HepG2 (cell line): Measurements from ENCODE around the gene FADD. TPM values are rescaled to one million over a fixed set of nuclear protein-coding genes. Genes with fewer than 3 reads are reported as not detected.
"Not testable (repeated sequence)": the region's sequence is repeated elsewhere in the genome, so short reads cannot be mapped to it uniquely, and the experiment has no call there.

Experiments used
- ATAC-seq: fragments of 200-7000 bp; cut with Tn5 transposase; 3 replicates; pipeline ENCODE4 v1.9.1; 2020; ENCODE audit warnings: mild to moderate bottlenecking, moderate library complexity
- BruUV-seq: library from RNA; stranded (reverse); fragments of 400-500 nt; replicated peaks from 2 replicates; lab custom pipeline; 2021; lab: Mats Ljungman, UMichigan
- CTCF ChIA-PET: fragments of 300-600 bp; formaldehyde crosslinking; extraction: SDS; loops from one replicate; lab custom pipeline; 2021; ENCODE audit warnings: low total read pairs, inconsistent platforms, low intra/inter-chr PET ratio; lab: Yijun Ruan, JAX
- POLR2A ChIA-PET: fragments of 350-600 bp; sonication (Branson Sonifier 250); formaldehyde crosslinking; loops from one replicate; lab custom pipeline; 2020; ENCODE audit warnings: antibody characterized with exemption, inconsistent platforms; lab: Yijun Ruan, JAX
- DNase-seq: peaks from one replicate; pipeline ENCODE4 v3.0.0-alpha.2; 2015; ENCODE audit warnings: low spot score
- FAIRE-seq: peaks from 3 replicates; lab custom pipeline; 2011; peaks lifted over from hg19 to GRCh38; lab: Jason Lieb, UNC
- H2AFZ ChIP-seq: one replicate; pipeline ENCODE4 v1.6.1; 2011; ENCODE audit warnings: low read length, inconsistent platforms
- H3K27ac ChIP-seq: fragments of 300-600 bp; 3 replicates; pipeline ENCODE4 v1.8.0; 2011; ENCODE audit warnings: mixed run types, mild to moderate bottlenecking, mixed read lengths, low read length, inconsistent platforms; ENCODE audit not compliant: insufficient read depth; ENCODE audit errors: extremely low read length
- H3K27me3 ChIP-seq, 2 experiments: fragments of 200-600 bp in 1 of 2; 2 replicates in 1 of 2; 3 replicates in 1 of 2; pipeline versions ENCODE4 v1.6.0 to v1.8.0; 2011; ENCODE audit warnings: low read length in 2 of 2, mild to moderate bottlenecking in 2 of 2, moderate library complexity in 2 of 2, inconsistent platforms in 1 of 2; ENCODE audit not compliant: insufficient read depth in 2 of 2, control insufficient read depth in 1 of 2
- H3K36me3 ChIP-seq, 2 experiments: fragments of 200-600 bp in 1 of 2; replicated peaks in 1 of 2; 2 replicates in 1 of 2; 3 replicates in 1 of 2; pipeline versions ENCODE4 v1.5.1 to v1.8.0; 2011; ENCODE audit warnings: low read length in 2 of 2, inconsistent platforms in 1 of 2; ENCODE audit not compliant: insufficient read depth in 2 of 2, control insufficient read depth in 1 of 2
- H3K4me1 ChIP-seq: 2 replicates; pipeline ENCODE4 v1.5.1; 2012; ENCODE audit warnings: low read length, inconsistent platforms; ENCODE audit not compliant: insufficient read depth
- H3K4me2 ChIP-seq: 2 replicates; pipeline ENCODE4 v1.6.0; 2011; ENCODE audit warnings: low read depth, low read length, inconsistent platforms
- H3K4me3 ChIP-seq, 3 experiments: fragments of 200-600 bp in 1 of 3; sonication (generic), shearing (Covaris generic) in 1 of 3; replicated peaks in 1 of 3; 2 replicates each; pipeline ENCODE4 v1.5.1; 2011 to 2016; ENCODE audit warnings: low read length in 3 of 3, inconsistent platforms in 2 of 3, low read depth in 2 of 3, mild to moderate bottlenecking in 2 of 3, control low read depth in 1 of 3, mixed read lengths in 1 of 3; ENCODE audit not compliant: insufficient read depth in 1 of 3
- H3K79me2 ChIP-seq: one replicate; pipeline ENCODE4 v1.6.1; 2011; ENCODE audit warnings: low read length, inconsistent platforms; ENCODE audit not compliant: insufficient read depth
- H3K9ac ChIP-seq: 2 replicates; pipeline ENCODE4 v1.6.0; 2011; ENCODE audit warnings: mild to moderate bottlenecking, low read depth, low read length, inconsistent platforms; ENCODE audit not compliant: insufficient read depth
- H3K9me3 ChIP-seq: 2 replicates; pipeline ENCODE4 v1.5.1; 2012; ENCODE audit warnings: mild to moderate bottlenecking, low read length
- H4K20me1 ChIP-seq: 2 replicates; pipeline ENCODE4 v1.6.0; 2011; ENCODE audit warnings: inconsistent platforms, mild to moderate bottlenecking, low read length, moderate library complexity; ENCODE audit not compliant: insufficient read depth
- WGBS: methylation state at CpG from one replicate; pipeline ENCODE4 v1.1.6; 2017; ENCODE audit warnings: low lambda C conversion rate; 5-methylcytosine and 5-hydroxymethylcytosine counted together
- in situ Hi-C: cut with HindIII; loops from 2 replicates; pipeline ENCODE4 v1.10.0; 2017; ENCODE audit warnings: low pct_unique_long_range_greater_than_20kb; ENCODE audit not compliant: extremely low pct_ligation_motif_present
- intact Hi-C: fragments of 100-400 bp; cut with micrococcal nuclease; formaldehyde crosslinking; loops from one replicate; pipeline ENCODE4 v1.10.0; 2022; ENCODE audit not compliant: unreplicated experiment
- polyA plus RNA-seq, 8 experiments: library from polyadenylated mRNA; depleted of rRNA in 3 of 8; stranded (reverse) in 7 of 8; unstranded in 1 of 8; fragments of >200 nt; fragmentation: Illumina TruSeq in 4 of 8; extraction: Trizol in 4 of 8; gene quantifications; 2 replicates each; pipeline versions ENCODE4 v1.2.1 to v1.2.3, GENCODE V29; 2011 to 2016; ENCODE audit warnings: low read depth in 4 of 8, missing spikeins in 1 of 8, mixed read lengths in 1 of 8; ENCODE audit not compliant: insufficient read depth in 1 of 8
- total RNA-seq, 5 experiments: library from RNA; depleted of rRNA; stranded (reverse); fragments of >200 nt; fragmentation: Illumina TruSeq; extraction: Trizol; gene quantifications; 2 replicates each; pipeline ENCODE4 v1.2.3, GENCODE V29; 2016; ENCODE audit warnings: low read depth in 1 of 5
- TF ChIP-seq, protein P1 (sequence below): IDR thresholded peaks from 2 replicates; pipeline ENCODE4 v1.4.0; 2020; ENCODE audit warnings: mild to moderate bottlenecking, missing genetic modification reagents

Gene FADD
- total and polyA plus RNA-seq, 2 of the 13 experiments (the other 11 are each of a cell fraction or from before 2014, with no cell fraction given): 14.2 to 22.2 TPM

DNA sequence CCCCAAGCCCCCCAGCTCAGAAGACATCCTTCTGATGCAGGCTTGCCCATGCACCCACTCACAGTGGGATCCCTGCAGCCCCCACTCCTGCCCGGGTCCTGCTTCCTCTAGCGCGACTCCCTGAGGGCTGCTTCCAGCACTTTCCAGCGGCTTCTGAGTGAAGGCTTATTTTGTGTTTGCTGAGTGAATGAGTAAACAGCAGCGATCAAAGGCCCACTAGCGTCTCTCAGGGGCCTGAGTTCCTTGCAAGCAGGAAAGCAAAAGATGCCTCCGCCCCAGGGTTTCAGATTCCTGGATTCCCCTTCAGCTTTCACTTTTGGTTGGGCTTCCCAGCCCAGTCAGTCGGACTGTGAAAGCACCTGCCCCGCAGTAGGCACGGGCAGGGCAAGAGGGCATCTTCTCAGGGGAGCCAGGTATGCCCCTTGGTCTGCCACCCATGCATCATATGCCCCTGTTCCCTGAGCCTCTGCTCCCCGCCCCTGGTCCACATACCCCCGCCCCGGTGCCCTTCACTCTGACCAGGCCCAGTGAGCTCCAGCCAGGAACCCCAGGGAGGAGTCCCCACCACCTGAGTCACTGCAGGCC is 9.2 kb downstream of the FADD start (continued):
- TF ChIP-seq, protein P1, sequence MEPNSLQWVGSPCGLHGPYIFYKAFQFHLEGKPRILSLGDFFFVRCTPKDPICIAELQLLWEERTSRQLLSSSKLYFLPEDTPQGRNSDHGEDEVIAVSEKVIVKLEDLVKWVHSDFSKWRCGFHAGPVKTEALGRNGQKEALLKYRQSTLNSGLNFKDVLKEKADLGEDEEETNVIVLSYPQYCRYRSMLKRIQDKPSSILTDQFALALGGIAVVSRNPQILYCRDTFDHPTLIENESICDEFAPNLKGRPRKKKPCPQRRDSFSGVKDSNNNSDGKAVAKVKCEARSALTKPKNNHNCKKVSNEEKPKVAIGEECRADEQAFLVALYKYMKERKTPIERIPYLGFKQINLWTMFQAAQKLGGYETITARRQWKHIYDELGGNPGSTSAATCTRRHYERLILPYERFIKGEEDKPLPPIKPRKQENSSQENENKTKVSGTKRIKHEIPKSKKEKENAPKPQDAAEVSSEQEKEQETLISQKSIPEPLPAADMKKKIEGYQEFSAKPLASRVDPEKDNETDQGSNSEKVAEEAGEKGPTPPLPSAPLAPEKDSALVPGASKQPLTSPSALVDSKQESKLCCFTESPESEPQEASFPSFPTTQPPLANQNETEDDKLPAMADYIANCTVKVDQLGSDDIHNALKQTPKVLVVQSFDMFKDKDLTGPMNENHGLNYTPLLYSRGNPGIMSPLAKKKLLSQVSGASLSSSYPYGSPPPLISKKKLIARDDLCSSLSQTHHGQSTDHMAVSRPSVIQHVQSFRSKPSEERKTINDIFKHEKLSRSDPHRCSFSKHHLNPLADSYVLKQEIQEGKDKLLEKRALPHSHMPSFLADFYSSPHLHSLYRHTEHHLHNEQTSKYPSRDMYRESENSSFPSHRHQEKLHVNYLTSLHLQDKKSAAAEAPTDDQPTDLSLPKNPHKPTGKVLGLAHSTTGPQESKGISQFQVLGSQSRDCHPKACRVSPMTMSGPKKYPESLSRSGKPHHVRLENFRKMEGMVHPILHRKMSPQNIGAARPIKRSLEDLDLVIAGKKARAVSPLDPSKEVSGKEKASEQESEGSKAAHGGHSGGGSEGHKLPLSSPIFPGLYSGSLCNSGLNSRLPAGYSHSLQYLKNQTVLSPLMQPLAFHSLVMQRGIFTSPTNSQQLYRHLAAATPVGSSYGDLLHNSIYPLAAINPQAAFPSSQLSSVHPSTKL: 0 out of 2 replicates have a peak, but pooled peaks have one; percentile 33
- TF ChIP-seq, all 625 proteins: peak for 18

DNA sequence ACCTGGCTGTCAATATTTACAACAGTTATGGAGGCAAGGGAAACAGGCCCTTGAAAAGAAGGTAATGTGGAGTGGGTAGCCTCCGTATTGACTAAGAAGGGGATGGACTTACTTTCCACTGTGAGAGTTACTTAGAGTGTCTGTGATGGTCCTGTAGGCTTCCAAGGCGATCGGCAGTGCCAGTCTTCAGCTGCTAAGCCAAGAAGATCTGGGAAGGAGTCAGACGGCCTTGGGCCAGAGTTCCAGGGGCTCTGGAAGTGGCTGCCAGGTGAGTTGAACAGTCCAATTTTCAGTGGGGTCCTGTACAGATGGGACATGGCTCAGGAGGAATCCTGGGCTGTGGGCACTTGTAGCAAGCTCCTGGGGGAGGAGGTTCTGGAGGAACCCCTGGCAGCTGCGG is 14.3 kb downstream of the FADD start:
- H2AFZ ChIP-seq, H3K9ac ChIP-seq, H3K27ac ChIP-seq, FAIRE-seq, H3K36me3 ChIP-seq, H3K4me2 ChIP-seq, POLR2A ChIA-PET, CTCF ChIA-PET, H3K79me2 ChIP-seq, DNase-seq, H4K20me1 ChIP-seq, in situ Hi-C loops, intact Hi-C loops, BruUV-seq, H3K9me3 ChIP-seq, H3K4me3 ChIP-seq, ATAC-seq: not testable (repeated sequence)
- peaks cover 0 to 12% of the 10 kb centered on the region in 2 experiments; a peak in 2 of 5 replicates for H3K27me3 ChIP-seq
- WGBS: 64% methylated on average over 5 of the region's 5 CpGs
- peaks cover 24% of the 10 kb centered on the region for H3K4me1 ChIP-seq

GRCh38 chr11:70218076-70218475 is 15.0 kb downstream of the FADD start:
- FAIRE-seq, BruUV-seq: not testable (repeated sequence)

More at GRCh38 chr11:70218076-70218475, 15.0 kb downstream of the FADD start:
- in situ Hi-C loops, H3K9me3 ChIP-seq, H2AFZ ChIP-seq, POLR2A ChIA-PET, H3K36me3 ChIP-seq, intact Hi-C loops, CTCF ChIA-PET, H3K79me2 ChIP-seq, ATAC-seq, H3K9ac ChIP-seq, H3K27ac ChIP-seq, H4K20me1 ChIP-seq, H3K4me2 ChIP-seq, H3K4me3 ChIP-seq, DNase-seq: not testable (repeated sequence)
- Histone ChIP-seq H3K4me1 (peaks cover 23% of the 10 kb centered on the region), H3K27me3 (peaks cover 0 to 12% of the 10 kb centered on the region in 2 experiments; a peak in 2 of 5 replicates)
- WGBS: 50% methylated on average over 8 of the region's 8 CpGs
